OCI-M2 (cell line): ENCODE results near the gene MPP3.

Experiments
- DNase-seq: peaks from one replicate; lab custom pipeline; 2025; ENCODE audit not compliant: unreplicated experiment; lab: John Stamatoyannopoulos, UW

Gene MPP3

DNA sequence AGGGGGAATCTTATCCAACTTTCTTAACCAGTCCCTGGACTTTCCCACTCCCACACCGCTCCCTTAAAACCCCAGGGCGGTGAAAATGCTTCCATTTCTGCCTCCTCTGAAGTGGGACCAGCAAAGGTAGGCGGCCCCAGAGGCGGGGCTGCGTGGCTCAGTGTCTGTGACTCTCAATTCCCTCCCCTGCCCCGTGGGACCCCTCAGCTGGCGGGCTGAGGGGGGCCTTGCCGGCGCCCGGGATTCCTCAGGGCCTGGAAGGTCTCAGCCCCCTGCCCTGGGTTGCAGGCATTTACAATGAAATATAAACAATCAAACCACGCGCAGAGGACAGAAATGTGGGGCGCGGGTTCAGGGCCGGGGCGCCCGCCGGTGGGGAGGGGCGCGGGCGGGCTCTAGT, 78.0 kb downstream of the MPP3 start:
- DNase-seq = no peak

GRCh38 chr17:43753493-43754129, 79.3 kb downstream of the MPP3 start:
- DNase-seq = no peak
